Muscle layer of duodenum (tissue), 2 donors: ENCODE measurements around the gene FAM120B.
"Not testable (repeated sequence)": the region's sequence is repeated elsewhere in the genome, so short reads cannot be mapped to it uniquely, and the experiment has no call there.

Experiments
- H3K27ac ChIP-seq: one replicate; pipeline ENCODE4 v1.7.0; 2013; ENCODE audit warnings: mild to moderate bottlenecking, low read length
- H3K27me3 ChIP-seq: one replicate; pipeline ENCODE4 v1.7.0; 2013; ENCODE audit warnings: low read depth, mild to moderate bottlenecking, control low read depth, low read length
- H3K36me3 ChIP-seq, 2 donors: one replicate each; pipeline ENCODE4 v1.7.0; 2013; ENCODE audit warnings: low read length in 2 of 2, control low read depth in 1 of 2, mild to moderate bottlenecking in 1 of 2; ENCODE audit not compliant: insufficient read depth in 2 of 2, control insufficient read depth in 1 of 2
- H3K4me1 ChIP-seq, 2 donors: one replicate each; pipeline ENCODE4 v1.7.0; 2013; ENCODE audit warnings: low read length in 2 of 2, mild to moderate bottlenecking in 2 of 2, control low read depth in 1 of 2, moderate library complexity in 1 of 2; ENCODE audit not compliant: insufficient read depth in 2 of 2, control insufficient read depth in 1 of 2
- H3K4me3 ChIP-seq, 2 donors: one replicate each; pipeline ENCODE4 v1.7.0; 2013; ENCODE audit warnings: low read length in 2 of 2, low read depth in 1 of 2, mild to moderate bottlenecking in 1 of 2
- H3K9me3 ChIP-seq, 2 donors: one replicate each; pipeline ENCODE4 v1.7.0; 2013; ENCODE audit warnings: low read length in 2 of 2, control low read depth in 1 of 2, mild to moderate bottlenecking in 1 of 2; ENCODE audit not compliant: control insufficient read depth in 1 of 2
- donor health status: healthy.

Gene FAM120B

DNA sequence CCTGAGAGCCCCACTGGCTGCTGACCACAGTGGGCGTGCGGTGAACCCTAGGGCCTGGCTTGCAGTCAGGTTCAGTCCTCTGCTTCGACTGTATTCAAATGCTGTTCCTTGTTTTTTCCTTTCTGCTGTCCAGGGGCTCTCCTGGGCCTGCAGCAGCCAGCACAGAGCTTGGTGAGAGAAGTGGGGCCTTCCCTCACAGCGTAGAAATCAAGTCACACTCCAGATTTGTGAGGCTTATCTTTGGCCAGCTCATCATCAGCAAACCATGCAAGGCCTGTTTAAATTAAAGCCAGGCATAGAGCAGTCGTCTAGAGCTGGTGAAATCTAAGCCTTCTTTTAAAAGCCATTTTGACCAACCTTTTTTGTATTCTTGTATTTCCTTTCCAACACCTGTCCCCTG, 8.4 kb downstream of the FAM120B start:
- Histone ChIP-seq H3K36me3 (peaks cover 3 to 14% of the 10 kb centered on the region in 2 donors), H3K9me3 (no peaks in the 10 kb centered on the region), H3K27ac (no peak overlapping the region), H3K4me3 (no peak overlapping the region), H3K27me3 (no peaks in the 10 kb centered on the region), H3K4me1 (peaks cover 0 to 5% of the 10 kb centered on the region in 2 donors)

DNA sequence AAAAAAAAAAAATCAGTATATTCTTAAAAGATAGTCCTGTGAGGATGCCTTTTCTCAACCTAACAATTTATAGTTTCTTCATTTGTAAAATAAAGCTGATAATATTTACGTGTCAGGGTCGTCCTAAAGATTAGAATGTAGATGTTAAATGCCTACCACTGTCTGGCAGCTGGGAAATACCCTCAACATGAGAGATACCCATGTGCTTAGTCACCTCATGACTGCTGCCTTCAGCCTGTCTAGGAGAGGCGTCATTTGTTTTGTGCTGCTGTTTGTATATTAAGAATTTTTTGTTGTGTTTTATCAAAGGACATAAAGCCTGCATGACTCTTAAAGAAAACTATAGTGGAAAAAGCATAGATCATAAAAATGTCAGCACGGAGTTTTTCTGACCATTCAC, 9.5 kb downstream of the FAM120B start:
- no peak overlapping the region for H3K27ac ChIP-seq
- no peaks in the 10 kb centered on the region for H3K27me3 ChIP-seq
- H3K4me1 ChIP-seq = no peaks in the 10 kb centered on the region
- H3K9me3 ChIP-seq = no peaks in the 10 kb centered on the region
- no peak overlapping the region for H3K4me3 ChIP-seq
- peaks cover 3 to 14% of the 10 kb centered on the region in 2 donors for H3K36me3 ChIP-seq

GRCh38 chr6:170317076-170317475, 10.5 kb downstream of the FAM120B start:
- peaks cover 3 to 14% of the 10 kb centered on the region in 2 donors for H3K36me3 ChIP-seq
- H3K27me3 ChIP-seq = no peaks in the 10 kb centered on the region
- H3K4me3 ChIP-seq = no peak overlapping the region
- H3K9me3 ChIP-seq = no peaks in the 10 kb centered on the region
- no peaks in the 10 kb centered on the region for H3K4me1 ChIP-seq
- no peak overlapping the region for H3K27ac ChIP-seq

DNA sequence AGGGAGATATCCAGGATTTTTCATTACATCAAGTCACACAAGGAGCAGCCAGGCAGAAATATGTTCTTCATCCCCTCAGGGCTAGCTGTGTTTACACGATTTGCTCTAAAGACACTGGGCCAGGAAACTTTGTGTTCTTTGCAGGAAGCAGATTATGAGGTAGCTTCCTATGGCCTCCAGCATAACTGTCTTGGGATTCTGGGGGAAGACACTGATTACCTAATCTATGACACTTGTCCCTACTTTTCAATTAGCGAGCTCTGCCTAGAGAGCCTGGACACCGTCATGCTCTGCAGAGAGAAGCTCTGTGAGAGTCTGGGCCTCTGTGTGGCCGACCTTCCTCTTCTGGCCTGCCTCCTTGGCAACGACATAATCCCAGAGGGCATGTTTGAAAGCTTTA, 11.2 kb downstream of the FAM120B start:
- H3K4me1 ChIP-seq = no peaks in the 10 kb centered on the region
- H3K27ac ChIP-seq = no peak overlapping the region
- no peaks in the 10 kb centered on the region for H3K27me3 ChIP-seq
- H3K4me3 ChIP-seq = no peak overlapping the region
- H3K36me3 ChIP-seq = peaks cover 4 to 15% of the 10 kb centered on the region in 2 donors
- no peaks in the 10 kb centered on the region for H3K9me3 ChIP-seq

GRCh38 chr6:170329321-170329720, 22.8 kb downstream of the FAM120B start:
- Histone ChIP-seq H3K4me3 (no peak overlapping the region), H3K27ac (no peak overlapping the region), H3K4me1 (no peaks in the 10 kb centered on the region), H3K27me3 (no peaks in the 10 kb centered on the region), H3K9me3 (no peaks in the 10 kb centered on the region), H3K36me3 (peaks cover 48 to 58% of the 10 kb centered on the region in 2 donors)

GRCh38 chr6:170335199-170335598, 28.6 kb downstream of the FAM120B start:
- H3K4me3 ChIP-seq, H3K4me1 ChIP-seq, H3K27me3 ChIP-seq, H3K9me3 ChIP-seq, H3K27ac ChIP-seq: not testable (repeated sequence)
- H3K36me3 ChIP-seq = peaks cover 17 to 39% of the 10 kb centered on the region in 2 donors

- H3K27me3 ChIP-seq = no peaks in the 10 kb centered on the region
- no peaks in the 10 kb centered on the region for H3K4me1 ChIP-seq
- H3K9me3 ChIP-seq = no peaks in the 10 kb centered on the region
- H3K36me3 ChIP-seq = peaks cover 25 to 34% of the 10 kb centered on the region in 2 donors
- no peak overlapping the region for H3K27ac ChIP-seq
- no peak overlapping the region for H3K4me3 ChIP-seq
These were observed 38.3 kb downstream of the FAM120B start for GRCh38 chr6:170344631-170345576.

DNA sequence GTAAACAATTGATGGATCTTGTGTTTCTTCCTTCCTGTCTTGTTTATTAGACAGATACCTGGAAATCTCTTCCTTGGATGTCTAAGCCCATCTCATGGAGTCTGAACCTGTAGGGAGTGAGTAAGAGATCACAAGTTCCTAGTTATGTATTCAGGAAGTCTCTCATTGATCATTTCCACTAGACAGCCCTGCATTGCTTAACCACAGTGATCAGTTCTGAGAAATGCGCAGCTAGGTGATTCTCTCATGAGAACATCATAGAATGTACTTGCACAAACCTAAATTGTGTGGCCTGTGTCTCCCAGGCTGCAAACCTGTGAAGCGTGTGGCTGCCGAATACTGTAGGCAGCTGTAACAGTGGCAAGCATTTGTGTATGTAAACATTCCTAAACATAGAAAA, 39.1 kb downstream of the FAM120B start:
- H3K9me3 ChIP-seq = no peaks in the 10 kb centered on the region
- no peaks in the 10 kb centered on the region for H3K27me3 ChIP-seq
- peaks cover 32 to 40% of the 10 kb centered on the region in 2 donors for H3K36me3 ChIP-seq
- H3K27ac ChIP-seq = no peak overlapping the region
- H3K4me1 ChIP-seq = no peaks in the 10 kb centered on the region
- no peak overlapping the region for H3K4me3 ChIP-seq

DNA sequence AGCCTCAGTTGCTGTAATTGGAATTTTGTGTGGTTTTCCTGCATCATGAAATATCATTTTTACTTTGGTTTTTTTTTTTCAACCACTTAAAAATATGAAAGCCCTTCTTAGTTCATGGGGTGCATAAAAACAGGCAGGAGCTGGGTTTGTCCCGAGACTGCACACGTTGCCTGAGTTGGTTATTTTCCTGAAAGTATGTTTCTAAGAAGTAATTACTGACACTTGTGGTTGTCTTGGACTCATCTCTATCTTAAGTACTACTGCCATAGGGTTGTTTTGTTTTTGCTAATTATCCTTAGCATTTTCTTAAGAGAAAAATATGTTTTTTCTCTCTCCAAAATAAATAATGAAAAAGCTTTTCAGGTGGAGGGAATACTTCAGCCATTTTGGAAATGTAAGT, 40.1 kb downstream of the FAM120B start:
- no peaks in the 10 kb centered on the region for H3K9me3 ChIP-seq
- peaks cover 38 to 41% of the 10 kb centered on the region in 2 donors for H3K36me3 ChIP-seq
- no peak overlapping the region for H3K27ac ChIP-seq

DNA sequence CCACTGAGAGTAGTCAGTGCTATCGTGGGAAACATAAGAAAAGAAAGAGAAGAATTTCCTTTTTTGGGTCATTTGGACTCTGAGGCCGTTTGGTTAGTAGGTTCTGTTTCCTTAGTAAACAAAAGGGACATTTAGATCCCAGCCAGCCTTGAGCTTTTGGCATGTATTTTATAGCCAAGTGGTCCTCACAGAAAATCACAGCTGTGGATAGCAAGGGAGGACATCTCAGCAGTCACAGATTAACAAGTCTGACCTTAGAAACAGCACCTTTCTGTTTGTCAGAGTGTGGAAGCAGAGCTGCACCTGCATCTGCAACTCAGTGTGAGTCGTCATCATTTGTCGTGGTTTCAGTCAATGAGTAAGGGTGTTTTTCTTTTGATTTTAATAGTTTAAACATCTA, 40.5 kb downstream of the FAM120B start:
- no peaks in the 10 kb centered on the region for H3K27me3 ChIP-seq
- no peak overlapping the region for H3K4me3 ChIP-seq
- no peak overlapping the region for H3K27ac ChIP-seq
- H3K4me1 ChIP-seq = no peaks in the 10 kb centered on the region
- peaks cover 38 to 41% of the 10 kb centered on the region in 2 donors for H3K36me3 ChIP-seq
- no peaks in the 10 kb centered on the region for H3K9me3 ChIP-seq

More for the DNA sequence above, 40.1 kb downstream of the FAM120B start:
- Histone ChIP-seq H3K4me1 (no peaks in the 10 kb centered on the region), H3K4me3 (no peak overlapping the region), H3K27me3 (no peaks in the 10 kb centered on the region)

- no peak overlapping the region for H3K4me3 ChIP-seq
- H3K4me1 ChIP-seq = no peaks in the 10 kb centered on the region
- H3K27ac ChIP-seq = no peak overlapping the region
- H3K36me3 ChIP-seq = peaks cover 35 to 38% of the 10 kb centered on the region in 2 donors
- H3K27me3 ChIP-seq = no peaks in the 10 kb centered on the region
- no peaks in the 10 kb centered on the region for H3K9me3 ChIP-seq
These were observed 41.4 kb downstream of the FAM120B start for GRCh38 chr6:170347975-170348374.
